22Rv1 (cell line): ENCODE measurements around the gene TFF2.

Source experiments
- CTCF ChIP-seq: fragments of 450-650 bp; IDR thresholded peaks from 2 replicates; pipeline ENCODE4 v1.5.1; 2017; ENCODE audit warnings: mild to moderate bottlenecking
- ZFX ChIP-seq: fragments of 450-650 bp; IDR thresholded peaks from 2 replicates; pipeline ENCODE4 v1.6.1; 2017; ENCODE audit warnings: antibody characterized with exemption, borderline replicate concordance

- TF ChIP-seq CTCF, result no peak
- TF ChIP-seq ZFX, result no peak
Measured at GRCh38 chr21:42367367-42368165, 16.8 kb upstream of the TFF2 start.
